Measurements from ENCODE around the gene PIGB. TPM values are rescaled to one million over a fixed set of nuclear protein-coding genes. Genes with fewer than 3 reads are reported as not detected.
A peak's percentile ranks its signal among the peaks of the same experiment; 100 is the strongest.

The PIGB gene
- total RNA-seq, 1 donor from 2014 or later, result 12.7 TPM

- TF ChIP-seq CTCF (IDR thresholded peaks at IDR 0.05; ENCODE audit: unreplicated experiment), result no peak
- Mint-ChIP-seq H3K4me3 (ENCODE audit: unreplicated experiment) (no peak overlapping the region), H3K27me3 (ENCODE audit: unreplicated experiment) (peaks cover 2% of the 10 kb centered on the region), H3K36me3 (ENCODE audit: low read depth, unreplicated experiment) (no peaks in the 10 kb centered on the region), H3K9me3 (ENCODE audit: unreplicated experiment) (no peaks in the 10 kb centered on the region), H3K27ac (ENCODE audit: unreplicated experiment) (peak overlapping the region; percentile 62), H3K4me1 (ENCODE audit: unreplicated experiment) (peaks cover 11% of the 10 kb centered on the region)
- no peak for DNase-seq (ENCODE audit: low spot score)
Observed at GRCh38 chr15:55360256-55360655, 41.2 kb downstream of the PIGB start.

GRCh38 chr15:55361048-55361447 lies 42.0 kb downstream of the PIGB start:
- peaks cover 11% of the 10 kb centered on the region for H3K4me1 Mint-ChIP-seq (ENCODE audit: unreplicated experiment)
- no peaks in the 10 kb centered on the region for H3K9me3 Mint-ChIP-seq (ENCODE audit: unreplicated experiment)
- TF ChIP-seq CTCF (IDR thresholded peaks at IDR 0.05; ENCODE audit: unreplicated experiment), result no peak
- H3K27me3 Mint-ChIP-seq (ENCODE audit: unreplicated experiment), result peaks cover 2% of the 10 kb centered on the region
- no peaks in the 10 kb centered on the region for H3K36me3 Mint-ChIP-seq (ENCODE audit: low read depth, unreplicated experiment)
- no peak overlapping the region for H3K27ac Mint-ChIP-seq (ENCODE audit: unreplicated experiment)
- no peak for DNase-seq (ENCODE audit: low spot score)
- H3K4me3 Mint-ChIP-seq (ENCODE audit: unreplicated experiment), result no peak overlapping the region

DNA sequence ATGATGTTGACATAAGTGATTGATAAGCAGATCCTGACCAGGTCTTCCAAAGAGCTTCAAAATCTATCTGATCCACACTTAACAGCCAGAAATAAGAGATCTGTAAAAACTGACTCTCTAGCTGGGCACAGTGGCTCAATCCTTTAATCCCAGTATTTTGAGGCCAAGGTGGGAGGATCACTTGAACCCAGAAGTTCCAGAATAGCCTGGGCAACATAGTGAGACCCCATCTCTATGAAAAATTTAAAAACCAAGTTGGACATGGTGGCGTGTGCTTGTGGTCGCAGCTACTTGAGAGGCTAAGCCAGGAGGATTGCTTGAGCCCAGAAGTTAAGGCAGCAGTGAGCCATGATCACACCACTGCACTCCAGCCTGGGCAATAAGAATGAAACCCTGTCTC lies 43.6 kb downstream of the PIGB start:
- Mint-ChIP-seq H3K27ac (ENCODE audit: unreplicated experiment) (no peak overlapping the region), H3K27me3 (ENCODE audit: unreplicated experiment) (no peaks in the 10 kb centered on the region), H3K4me3 (ENCODE audit: unreplicated experiment) (no peak overlapping the region), H3K36me3 (ENCODE audit: low read depth, unreplicated experiment) (no peaks in the 10 kb centered on the region), H3K4me1 (ENCODE audit: unreplicated experiment) (peaks cover 11% of the 10 kb centered on the region), H3K9me3 (ENCODE audit: unreplicated experiment) (no peaks in the 10 kb centered on the region)
- TF ChIP-seq CTCF (IDR thresholded peaks at IDR 0.05; ENCODE audit: unreplicated experiment), result no peak
- no peak for DNase-seq (ENCODE audit: low spot score)

GRCh38 chr15:55366981-55367380 lies 48.0 kb downstream of the PIGB start:
- Mint-ChIP-seq H3K27me3 (ENCODE audit: unreplicated experiment) (no peaks in the 10 kb centered on the region), H3K4me1 (ENCODE audit: unreplicated experiment) (peaks cover 3% of the 10 kb centered on the region), H3K36me3 (ENCODE audit: low read depth, unreplicated experiment) (no peaks in the 10 kb centered on the region), H3K9me3 (ENCODE audit: unreplicated experiment) (no peaks in the 10 kb centered on the region), H3K4me3 (ENCODE audit: unreplicated experiment) (no peak overlapping the region), H3K27ac (ENCODE audit: unreplicated experiment) (no peak overlapping the region)
- no peak for TF ChIP-seq CTCF (IDR thresholded peaks at IDR 0.05; ENCODE audit: unreplicated experiment)
- no peak for DNase-seq (ENCODE audit: low spot score)

DNA sequence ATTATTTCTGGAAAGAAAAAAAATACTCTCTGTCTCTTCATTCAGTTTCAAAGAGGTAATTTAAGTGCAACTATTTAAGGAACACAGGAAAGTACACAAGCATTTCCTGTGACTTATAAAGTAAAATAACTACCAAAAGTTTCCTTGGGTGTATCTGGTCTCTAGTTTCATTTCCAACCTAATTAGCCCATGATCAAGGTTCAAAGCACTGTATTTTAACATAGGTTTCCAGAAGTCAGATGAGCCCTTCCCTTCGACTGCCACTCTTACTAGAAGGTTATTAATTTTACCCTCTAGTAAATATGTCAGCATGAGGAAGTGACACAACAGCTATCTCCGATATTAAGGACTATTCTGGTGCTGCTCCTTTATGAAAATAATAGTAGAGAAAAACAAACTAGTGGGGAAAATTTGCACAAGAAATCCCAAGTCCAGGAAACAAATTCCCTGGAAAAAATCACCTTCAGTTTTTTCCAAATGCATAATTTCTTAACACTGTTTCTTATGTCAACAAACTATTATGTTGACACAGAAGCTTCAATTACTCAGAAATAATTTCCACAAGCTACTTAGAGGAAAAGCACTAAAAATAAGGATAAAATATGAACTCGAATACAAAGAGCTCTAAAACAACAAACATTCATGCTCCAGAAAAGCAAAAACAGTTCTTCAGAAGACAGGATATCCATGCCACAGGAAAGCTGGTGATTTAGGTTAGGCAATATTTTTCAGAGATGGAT lies 53.8 kb downstream of the PIGB start:
- no peaks in the 10 kb centered on the region for H3K36me3 Mint-ChIP-seq (ENCODE audit: low read depth, unreplicated experiment)
- H3K4me1 Mint-ChIP-seq (ENCODE audit: unreplicated experiment), result peaks cover 14% of the 10 kb centered on the region
- no peak for TF ChIP-seq CTCF (IDR thresholded peaks at IDR 0.05; ENCODE audit: unreplicated experiment)
- H3K27ac Mint-ChIP-seq (ENCODE audit: unreplicated experiment), result peak overlapping the region; percentile 13
- no peaks in the 10 kb centered on the region for H3K9me3 Mint-ChIP-seq (ENCODE audit: unreplicated experiment)
- no peaks in the 10 kb centered on the region for H3K27me3 Mint-ChIP-seq (ENCODE audit: unreplicated experiment)
- no peak overlapping the region for H3K4me3 Mint-ChIP-seq (ENCODE audit: unreplicated experiment)
- DNase-seq (ENCODE audit: low spot score), result no peak
